IMR-90 (cell line): ENCODE data around the gene PIGP. TPM values are rescaled to one million over a fixed set of nuclear protein-coding genes. Genes with fewer than 3 reads are reported as not detected.

Experiments
- ATAC-seq: fragments of 200-7000 bp; cut with Tn5 transposase; 2 replicates; pipeline ENCODE4 v1.9.1; 2020; ENCODE audit warnings: low read depth, mild to moderate bottlenecking, moderate library complexity
- BruUV-seq: library from RNA; stranded (reverse); fragments of 400-500 nt; replicated peaks from 2 replicates; lab custom pipeline; 2021; lab: Mats Ljungman, UMichigan
- CTCF ChIA-PET: fragments of 300-600 bp; formaldehyde crosslinking; extraction: SDS; loops from one replicate; lab custom pipeline; 2021; ENCODE audit warnings: antibody characterized with exemption; lab: Yijun Ruan, JAX
- POLR2A ChIA-PET: fragments of 300-600 bp; sonication (Branson Sonifier 250); formaldehyde crosslinking; loops from one replicate; lab custom pipeline; 2022; ENCODE audit warnings: antibody characterized with exemption; ENCODE audit not compliant: unreplicated experiment; lab: Charles Lee
- DNase-seq: peaks from one replicate; pipeline ENCODE4 v3.0.0; 2013
- H2AFZ ChIP-seq: replicated peaks from 2 replicates; pipeline ENCODE3; 2013; ENCODE audit warnings: low read length, mild to moderate bottlenecking; ENCODE audit not compliant: poor library complexity
- H2AK5ac ChIP-seq: 2 replicates; pipeline ENCODE4 v1.6.1; 2013; ENCODE audit warnings: low read depth, low read length, inconsistent platforms
- H2AK9ac ChIP-seq: replicated peaks from 2 replicates; pipeline ENCODE3; 2013; ENCODE audit warnings: mild to moderate bottlenecking, low read depth, low read length, moderate library complexity; ENCODE audit not compliant: poor library complexity
- H2BK120ac ChIP-seq: 2 replicates; pipeline ENCODE4 v1.6.1; 2013; ENCODE audit warnings: low read depth, low read length, inconsistent platforms
- H2BK15ac ChIP-seq: 3 replicates; pipeline ENCODE4 v1.6.1; 2013; ENCODE audit warnings: low read depth, low read length, inconsistent platforms
- H2BK20ac ChIP-seq: 2 replicates; pipeline ENCODE4 v1.6.1; 2013; ENCODE audit warnings: low read depth, mild to moderate bottlenecking, inconsistent platforms, low read length, moderate library complexity
- H2BK5ac ChIP-seq: 2 replicates; pipeline ENCODE4 v1.6.1; 2013; ENCODE audit warnings: mild to moderate bottlenecking, low read depth, low read length, inconsistent platforms; ENCODE audit not compliant: poor library complexity, severe bottlenecking
- H3K14ac ChIP-seq: replicated peaks from 2 replicates; pipeline ENCODE4 v1.6.1; 2013; ENCODE audit warnings: low read depth, low read length, inconsistent platforms
- H3K18ac ChIP-seq: 2 replicates; pipeline ENCODE4 v1.6.1; 2013; ENCODE audit warnings: low read depth, low read length, control low read depth
- H3K23ac ChIP-seq: 2 replicates; pipeline ENCODE4 v1.6.1; 2013; ENCODE audit warnings: low read depth, low read length, inconsistent platforms
- H3K27ac ChIP-seq: 2 replicates; pipeline ENCODE4 v1.5.1; 2013; ENCODE audit warnings: mild to moderate bottlenecking, control low read depth, low read length; ENCODE audit not compliant: insufficient read depth
- H3K27me3 ChIP-seq: 2 replicates; pipeline ENCODE4 v1.6.1; 2013; ENCODE audit warnings: low read length; ENCODE audit not compliant: control insufficient read depth, insufficient read depth
- H3K36me3 ChIP-seq: 2 replicates; pipeline ENCODE4 v1.6.1; 2013; ENCODE audit warnings: low read length, mixed read lengths; ENCODE audit not compliant: control insufficient read depth, insufficient read depth
- H3K4ac ChIP-seq: 2 replicates; pipeline ENCODE4 v1.6.1; 2013; ENCODE audit warnings: low read depth, low read length, inconsistent platforms
- H3K4me1 ChIP-seq: 2 replicates; pipeline ENCODE4 v1.6.1; 2013; ENCODE audit warnings: low read length, mixed read lengths; ENCODE audit not compliant: control insufficient read depth, insufficient read depth
- H3K4me2 ChIP-seq: 2 replicates; pipeline ENCODE4 v1.6.1; 2013; ENCODE audit warnings: low read depth, mild to moderate bottlenecking, control low read depth, low read length, moderate library complexity
- H3K4me3 ChIP-seq: 2 replicates; pipeline ENCODE4 v1.5.1; 2013; ENCODE audit warnings: low read depth, mild to moderate bottlenecking, control low read depth, low read length, moderate library complexity; ENCODE audit not compliant: insufficient read depth
- H3K56ac ChIP-seq: 2 replicates; pipeline ENCODE4 v1.6.1; 2013; ENCODE audit warnings: low read length, inconsistent platforms; ENCODE audit not compliant: insufficient read depth; ENCODE audit errors: extremely low read depth
- H3K79me1 ChIP-seq, 2 experiments: 2 replicates each; pipeline ENCODE4 v1.6.1; 2013; ENCODE audit warnings: low read length in 2 of 2, inconsistent platforms in 1 of 2, low read depth in 1 of 2
- H3K9ac ChIP-seq: 2 replicates; pipeline ENCODE4 v1.6.1; 2013; ENCODE audit warnings: low read depth, low read length, control low read depth
- H3K9me1 ChIP-seq: 2 replicates; pipeline ENCODE4 v1.6.1; 2013; ENCODE audit warnings: low read length, inconsistent platforms; ENCODE audit not compliant: insufficient read depth
- H3K9me3 ChIP-seq: 2 replicates; pipeline ENCODE4 v1.6.1; 2013; ENCODE audit warnings: low read length; ENCODE audit not compliant: control insufficient read depth, insufficient read depth
- H4K20me1 ChIP-seq: 2 replicates; pipeline ENCODE4 v1.6.1; 2013; ENCODE audit warnings: low read length, inconsistent platforms; ENCODE audit not compliant: insufficient read depth
- H4K5ac ChIP-seq: 2 replicates; pipeline ENCODE4 v1.6.1; 2013; ENCODE audit warnings: mild to moderate bottlenecking, low read depth, low read length, control low read depth
- H4K8ac ChIP-seq, 2 experiments: 2 replicates each; pipeline ENCODE4 v1.6.1; 2013; ENCODE audit warnings: low read depth in 2 of 2, low read length in 2 of 2, control low read depth in 1 of 2, inconsistent platforms in 1 of 2
- H4K91ac ChIP-seq: 2 replicates; pipeline ENCODE4 v1.6.1; 2013; ENCODE audit warnings: low read depth, low read length, inconsistent platforms; ENCODE audit not compliant: insufficient read depth
- BHLHE40 ChIP-seq: fragments of 150-350 bp; IDR thresholded peaks from 2 replicates; pipeline ENCODE4 v1.6.1; 2016; ENCODE audit warnings: mild to moderate bottlenecking, low read depth, low read length
- CHD1 ChIP-seq: IDR thresholded peaks from 2 replicates; pipeline ENCODE4 v1.6.1; 2012; ENCODE audit warnings: low read depth, low read length, improper control_type of control experiment
- CTCF ChIP-seq: conservative IDR thresholded peaks from 2 replicates; pipeline ENCODE4 v1.5.1; 2012; ENCODE audit warnings: mild to moderate bottlenecking, low read depth, low read length, improper control_type of control experiment
- FOS ChIP-seq: fragments of 150-350 bp; IDR thresholded peaks from 2 replicates; pipeline ENCODE4 v1.6.1; 2016; ENCODE audit warnings: low read depth, low read length
- MAFK ChIP-seq: IDR thresholded peaks from 2 replicates; pipeline ENCODE4 v1.6.1; 2012; ENCODE audit warnings: low read depth, low read length, improper control_type of control experiment
- MAZ ChIP-seq: IDR thresholded peaks from 2 replicates; pipeline ENCODE4 v1.6.1; 2012; ENCODE audit warnings: low read depth, mild to moderate bottlenecking, low read length, improper control_type of control experiment, moderate library complexity, borderline replicate concordance
- MXI1 ChIP-seq: IDR thresholded peaks from 2 replicates; pipeline ENCODE4 v1.6.1; 2012; ENCODE audit warnings: low read depth, mild to moderate bottlenecking, low read length, moderate library complexity, borderline replicate concordance
- RAD21 ChIP-seq: IDR thresholded peaks from 2 replicates; pipeline ENCODE4 v1.6.1; 2012; ENCODE audit warnings: low read length, improper control_type of control experiment
- RCOR1 ChIP-seq: IDR thresholded peaks from 2 replicates; pipeline ENCODE4 v1.6.1; 2012; ENCODE audit warnings: mild to moderate bottlenecking, low read length, improper control_type of control experiment; ENCODE audit not compliant: insufficient replicate concordance
- RFX5 ChIP-seq: IDR thresholded peaks from 2 replicates; pipeline ENCODE4 v1.8.0; 2012; ENCODE audit warnings: low read depth, mild to moderate bottlenecking, low read length, moderate library complexity
- SMC3 ChIP-seq: fragments of 150-350 bp; IDR thresholded peaks from 2 replicates; pipeline ENCODE4 v1.6.1; 2016; ENCODE audit warnings: low read depth, mild to moderate bottlenecking, antibody characterized with exemption, low read length, moderate library complexity
- WGBS, 2 experiments: methylation state at CpG; one replicate each; pipeline versions ENCODE4 v1.1.5 to v1.1.7; 2013; ENCODE audit warnings: missing lambda C conversion rate in 2 of 2; ENCODE audit not compliant: insufficient read length in 1 of 2; ENCODE audit errors: extremely low coverage in 2 of 2; 5-methylcytosine and 5-hydroxymethylcytosine counted together
- dilution Hi-C: fragments of 300-500 bp; cut with HindIII; formaldehyde crosslinking; loops from one replicate; pipeline ENCODE4 v1.14.3; 2018; ENCODE audit warnings: low sequenced_read_pairs; ENCODE audit not compliant: unreplicated experiment
- in situ Hi-C: fragments of 300-500 bp; cut with MboI; formaldehyde crosslinking; loops from 3 replicates; pipeline ENCODE4 v1.14.3; 2019; ENCODE audit warnings: low sequenced_read_pairs, inconsistent platforms, mixed read lengths
- intact Hi-C: fragments of 100-400 bp; cut with micrococcal nuclease; formaldehyde crosslinking; loops from 2 replicates; pipeline ENCODE4 v1.10.0; 2022
- polyA plus RNA-seq, 3 experiments: library from polyadenylated mRNA; depleted of rRNA; stranded (reverse); fragments of >200 nt; gene quantifications; 2 replicates each; pipeline ENCODE4 v1.2.3, GENCODE V29; 2012; ENCODE audit warnings: low replicate concordance in 1 of 3
- total RNA-seq: library from RNA; depleted of rRNA; stranded (reverse); fragments of >200 nt; gene quantifications from 2 replicates; pipeline ENCODE4 v1.2.3, GENCODE V29; 2012
- TF ChIP-seq, protein P1 (sequence below): fragments of 150-350 bp; IDR thresholded peaks from 2 replicates; pipeline ENCODE4 v1.6.1; 2016; ENCODE audit warnings: low read depth, mild to moderate bottlenecking, low read length, moderate library complexity, borderline replicate concordance

Gene PIGP
- total and polyA plus RNA-seq, 2 of the 4 experiments (the other 2 are of a cell fraction): 4.1 to 15.4 TPM

DNA sequence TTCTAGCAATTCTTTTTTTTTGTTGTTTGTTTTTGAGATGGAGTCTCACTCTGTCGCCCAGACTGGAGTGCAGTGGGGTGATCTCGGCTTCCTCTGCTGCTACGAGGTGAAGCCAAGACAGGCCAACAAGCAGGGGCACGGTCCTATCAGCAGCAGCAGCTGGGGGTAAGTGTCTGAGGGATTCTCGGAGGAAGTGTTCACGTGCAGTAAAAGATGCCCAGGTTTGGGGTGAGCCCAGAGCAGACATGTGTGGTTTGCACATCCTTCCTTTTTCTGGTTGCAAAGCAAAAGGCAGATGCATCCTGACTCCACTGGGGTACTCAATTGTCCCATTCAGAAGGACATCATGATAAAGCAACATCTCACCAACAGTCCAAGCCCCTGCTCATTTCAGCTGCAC is 27.7 kb downstream of the PIGP start:
- Histone ChIP-seq H3K4me3 (no peak overlapping the region), H2BK120ac (no peak overlapping the region), H3K27ac (no peak overlapping the region), H2BK15ac (no peak overlapping the region), H4K8ac (no peak overlapping the region), H3K4me2 (no peak overlapping the region), H4K5ac (no peak overlapping the region), H3K36me3 (no peaks in the 10 kb centered on the region), H4K20me1 (no peaks in the 10 kb centered on the region), H3K56ac (no peak overlapping the region), H2AFZ (no peak overlapping the region), H3K4ac (no peak overlapping the region), H3K4me1 (no peaks in the 10 kb centered on the region), H3K14ac (no peak overlapping the region), H3K79me1 (no peaks in the 10 kb centered on the region), H2BK20ac (no peak overlapping the region), H4K91ac (no peak overlapping the region), H3K27me3 (peaks cover 5% of the 10 kb centered on the region), H3K18ac (no peak overlapping the region), H3K23ac (no peak overlapping the region), H3K9me3 (no peaks in the 10 kb centered on the region), H2AK5ac (no peak overlapping the region), H3K9ac (no peak overlapping the region), H3K9me1 (no peaks in the 10 kb centered on the region), H2BK5ac (no peak overlapping the region), H2AK9ac (no peak overlapping the region)
- 67% methylated on average over 3 of the region's 6 CpGs; no CpG with 5 or more reads in 1 of the 2 experiments for WGBS, 2 experiments
- TF ChIP-seq MXI1 (no peak), SMC3 (no peak), MAZ (no peak), BHLHE40 (no peak), RAD21 (no peak), RCOR1 (no peak), MAFK (no peak), RFX5 (no peak), FOS (no peak), CHD1 (no peak), CTCF (no peak)
- TF ChIP-seq, protein P1, sequence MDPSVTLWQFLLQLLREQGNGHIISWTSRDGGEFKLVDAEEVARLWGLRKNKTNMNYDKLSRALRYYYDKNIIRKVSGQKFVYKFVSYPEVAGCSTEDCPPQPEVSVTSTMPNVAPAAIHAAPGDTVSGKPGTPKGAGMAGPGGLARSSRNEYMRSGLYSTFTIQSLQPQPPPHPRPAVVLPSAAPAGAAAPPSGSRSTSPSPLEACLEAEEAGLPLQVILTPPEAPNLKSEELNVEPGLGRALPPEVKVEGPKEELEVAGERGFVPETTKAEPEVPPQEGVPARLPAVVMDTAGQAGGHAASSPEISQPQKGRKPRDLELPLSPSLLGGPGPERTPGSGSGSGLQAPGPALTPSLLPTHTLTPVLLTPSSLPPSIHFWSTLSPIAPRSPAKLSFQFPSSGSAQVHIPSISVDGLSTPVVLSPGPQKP: no peak
- intact Hi-C loops (no loop called here), dilution Hi-C loops (no loop called here), in situ Hi-C loops (no loop called here)
- CTCF ChIA-PET: interaction anchor here (0.5 to 0.7 kb wide), 2 partner anchors 19 to 31 kb away, joined by 3 read pairs; no protein-coding TSS in a partner anchor
- POLR2A ChIA-PET: no interaction called here
- no peak for ATAC-seq
- no peak for DNase-seq
- no TSS peak for BruUV-seq
